T-helper 1 cell treated with Interleukin-12 subunit alpha and Interleukin-12 subunit beta and Interleukin-4 antibody, amounts not matched to agents 30 ng/mL and 1 ng/mL, for 36 hours (primary cell): Measurements from ENCODE around the gene ZNF738. TPM values are rescaled to one million over a fixed set of nuclear protein-coding genes. Genes with fewer than 3 reads are reported as not detected.

ENCODE experiments used
- intact Hi-C: fragments of 100-400 bp; cut with micrococcal nuclease; formaldehyde crosslinking; loops from one replicate; pipeline ENCODE4 v1.15.1; 2024
- total RNA-seq: library from RNA; stranded (reverse); gene quantifications from 2 replicates; pipeline ENCODE4 v1.2.3, GENCODE V29; 2022

Gene ZNF738
- total RNA-seq, 1 donor from 2014 or later, result 9.9 TPM

DNA sequence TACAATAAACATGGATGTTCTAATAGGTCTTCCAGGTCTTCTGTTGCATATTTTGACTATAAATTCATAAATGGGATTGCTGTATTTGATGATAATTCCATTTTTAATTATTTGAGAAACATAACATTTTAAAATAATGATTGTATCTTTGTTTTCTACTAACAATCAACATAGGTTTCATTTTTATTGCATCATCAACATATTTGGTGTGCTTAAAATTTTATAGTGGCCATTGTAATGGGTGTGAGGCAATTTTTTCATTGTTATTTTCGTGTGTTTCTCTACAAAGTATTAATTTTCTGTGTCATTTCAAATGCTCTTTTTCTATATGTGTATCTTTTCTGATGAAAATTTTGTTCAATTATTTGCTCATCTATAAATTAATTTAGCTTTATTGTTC is 51.4 kb downstream of the ZNF738 start:
- intact Hi-C loops, result no loop called here

DNA sequence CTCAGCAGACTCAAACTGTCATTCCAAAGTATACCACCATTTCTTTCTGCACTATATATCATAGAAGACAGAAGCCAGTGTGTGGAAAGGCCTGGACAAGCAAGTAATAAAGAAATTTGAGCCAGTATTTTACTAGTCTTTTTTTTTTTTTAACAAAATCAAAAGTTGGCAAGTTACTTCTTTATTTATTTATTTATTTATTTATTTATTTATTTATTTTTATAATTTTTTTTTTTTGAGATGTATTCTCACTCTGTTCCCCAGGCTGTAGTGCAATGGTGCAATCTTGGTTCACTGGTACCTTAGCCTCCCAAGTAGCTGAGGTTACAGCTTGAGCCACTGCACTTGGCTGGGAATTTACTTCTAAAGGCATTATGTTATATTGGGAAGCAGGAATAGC is 63.4 kb downstream of the ZNF738 start:
- intact Hi-C loops, result no loop called here

- intact Hi-C loops, result no loop called here
Measured at GRCh38 chr19:21423057-21424041, 64.5 kb downstream of the ZNF738 start.

Other genes starting within 250 kb of the ZNF738 start
- 17.3 and 23.1 TPM in 2 replicates for gene ZNF431, start 217.0 kb upstream of the ZNF738 start, total RNA-seq
- gene ZNF708, start 29.6 kb upstream of the ZNF738 start, total RNA-seq, result 16.5 and 17.5 TPM in 2 replicates
- gene ZNF493, start 38.1 kb downstream of the ZNF738 start, total RNA-seq, result 16.6 and 18.0 TPM in 2 replicates
- 3.2 and 4.3 TPM in 2 replicates for gene ZNF429, start 146.6 kb downstream of the ZNF738 start, total RNA-seq